ENCODE data around the gene C1orf87.

The C1orf87 gene

DNA sequence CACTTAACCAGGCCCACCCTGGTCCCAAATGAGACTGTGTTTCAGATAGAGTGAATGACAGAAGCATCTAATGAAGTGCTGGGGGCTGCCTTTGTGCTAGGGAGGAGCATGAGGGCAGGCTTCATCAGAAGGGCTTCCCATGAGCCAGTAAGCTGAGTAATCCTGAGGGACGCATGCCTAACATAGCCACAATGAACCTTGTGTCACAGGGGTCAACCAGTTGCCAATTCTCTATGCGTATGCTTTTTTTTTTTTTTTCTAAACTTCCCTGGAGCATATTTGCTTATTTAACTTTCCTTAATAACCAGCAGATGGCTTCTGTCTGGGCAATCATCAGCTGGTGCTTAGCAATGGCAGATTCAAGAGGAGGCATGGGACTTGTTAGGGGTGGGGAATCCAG, 121.5 kb downstream of the C1orf87 start:
- in situ Hi-C loops (cut with HindIII; ENCODE audit: low sequenced_read_pairs): no loop called here

DNA sequence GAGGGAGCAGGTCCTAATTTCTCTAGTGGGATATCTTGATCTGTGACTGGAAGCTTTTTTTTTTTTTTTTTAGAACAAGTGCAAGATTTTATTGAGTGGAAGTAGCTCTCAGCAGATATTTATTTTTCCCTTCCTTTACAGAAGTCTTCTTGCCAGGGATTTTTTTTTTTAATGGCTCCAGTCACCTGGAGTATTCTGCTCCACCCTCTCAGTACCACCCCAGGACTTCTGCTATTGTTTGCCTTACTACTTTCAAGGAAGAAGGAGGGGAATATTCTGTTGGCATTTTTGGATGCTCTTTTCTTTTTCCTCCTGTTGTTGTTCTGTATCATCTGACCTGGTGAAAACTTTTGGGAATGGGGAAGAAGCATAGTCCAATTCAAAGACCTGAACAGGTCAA, 123.9 kb downstream of the C1orf87 start:
- in situ Hi-C loops (cut with HindIII; ENCODE audit: low sequenced_read_pairs): no loop called here

DNA sequence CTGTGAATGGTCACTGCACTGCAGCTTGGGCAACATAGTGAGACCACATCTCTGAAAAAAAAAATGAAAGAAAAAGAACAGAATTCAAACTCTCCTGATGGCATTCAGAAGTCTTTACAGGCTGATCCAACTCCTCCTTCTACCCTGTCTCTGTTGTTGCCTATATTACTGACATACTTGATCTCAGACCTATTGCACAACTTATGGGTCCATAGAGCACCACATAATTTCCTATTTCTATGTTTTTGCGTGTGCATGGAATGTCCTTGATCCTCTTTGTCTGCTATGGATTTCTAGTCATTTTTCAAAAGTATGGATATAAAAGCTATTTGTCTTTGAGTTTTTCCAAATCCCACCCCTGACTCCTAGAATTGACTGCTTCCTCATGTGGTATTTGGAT, 124.6 kb downstream of the C1orf87 start:
- in situ Hi-C loops (cut with HindIII; ENCODE audit: low sequenced_read_pairs): no loop called here

- in situ Hi-C loops (cut with HindIII; ENCODE audit: low sequenced_read_pairs): no loop called here
These were observed 126.3 kb downstream of the C1orf87 start for GRCh38 chr1:59947047-59947938.

DNA sequence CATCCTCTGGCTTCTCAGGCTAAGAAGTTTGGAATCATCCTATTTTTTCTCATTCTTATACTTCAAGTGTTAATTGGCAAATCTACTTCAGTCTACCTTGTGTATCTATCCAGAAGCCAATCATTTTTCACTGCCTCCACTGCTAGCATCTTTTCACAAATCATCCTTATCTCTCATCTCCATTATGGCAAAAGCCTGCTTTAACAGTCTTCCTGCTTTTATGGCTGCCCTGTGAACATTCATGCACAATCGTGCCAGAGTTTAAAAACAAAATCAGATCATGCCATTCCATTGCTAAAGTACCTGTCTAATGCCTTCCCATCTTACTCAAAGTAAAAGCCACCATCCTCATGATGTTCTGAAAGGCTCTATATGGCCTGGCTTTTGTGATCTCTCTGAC, 127.8 kb downstream of the C1orf87 start:
- in situ Hi-C loops (cut with HindIII; ENCODE audit: low sequenced_read_pairs): no loop called here
